ENCODE results near the gene MIPOL1.

DNA sequence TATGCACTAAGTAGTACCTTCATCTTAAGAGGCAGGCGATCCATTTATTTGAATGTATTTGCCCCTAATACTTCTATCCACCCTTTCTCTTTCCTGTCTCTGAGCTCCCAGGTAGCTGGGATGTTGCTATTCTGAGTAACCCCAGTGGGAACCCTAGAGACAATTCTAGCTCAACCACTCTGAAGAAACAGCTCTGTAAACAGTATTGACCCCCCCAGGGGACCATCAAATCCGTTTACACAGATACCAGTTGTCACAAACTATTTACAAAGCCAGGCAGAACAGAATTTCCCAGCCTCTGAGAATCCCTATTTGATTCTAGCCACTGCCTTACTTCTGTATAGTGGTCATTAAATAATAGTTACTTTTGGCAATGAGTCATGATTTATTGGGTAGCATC is 64.9 kb downstream of the MIPOL1 start:
- TF ChIP-seq ZBTB11 (tag by site-specific recombination; conservative IDR thresholded peaks at IDR 0.05; ENCODE audit: low read depth) (no peak), CTCF (tag by site-specific recombination; IDR thresholded peaks at IDR 0.05) (no peak), ZBTB48 (tag by site-specific recombination; IDR thresholded peaks at IDR 0.05) (no peak), ZNF23 (tag by site-specific recombination; IDR thresholded peaks at IDR 0.05; ENCODE audit: borderline replicate concordance) (no peak), ZNF140 (tag by site-specific recombination; IDR thresholded peaks at IDR 0.05) (no peak)
- TF ChIP-seq, protein P1, sequence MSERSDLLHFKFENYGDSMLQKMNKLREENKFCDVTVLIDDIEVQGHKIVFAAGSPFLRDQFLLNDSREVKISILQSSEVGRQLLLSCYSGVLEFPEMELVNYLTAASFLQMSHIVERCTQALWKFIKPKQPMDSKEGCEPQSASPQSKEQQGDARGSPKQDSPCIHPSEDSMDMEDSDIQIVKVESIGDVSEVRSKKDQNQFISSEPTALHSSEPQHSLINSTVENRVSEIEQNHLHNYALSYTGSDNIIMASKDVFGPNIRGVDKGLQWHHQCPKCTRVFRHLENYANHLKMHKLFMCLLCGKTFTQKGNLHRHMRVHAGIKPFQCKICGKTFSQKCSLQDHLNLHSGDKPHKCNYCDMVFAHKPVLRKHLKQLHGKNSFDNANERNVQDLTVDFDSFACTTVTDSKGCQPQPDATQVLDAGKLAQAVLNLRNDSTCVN (tag by site-specific recombination; optimal IDR thresholded peaks at IDR 0.05), result no peak
- TF ChIP-seq, protein P2, sequence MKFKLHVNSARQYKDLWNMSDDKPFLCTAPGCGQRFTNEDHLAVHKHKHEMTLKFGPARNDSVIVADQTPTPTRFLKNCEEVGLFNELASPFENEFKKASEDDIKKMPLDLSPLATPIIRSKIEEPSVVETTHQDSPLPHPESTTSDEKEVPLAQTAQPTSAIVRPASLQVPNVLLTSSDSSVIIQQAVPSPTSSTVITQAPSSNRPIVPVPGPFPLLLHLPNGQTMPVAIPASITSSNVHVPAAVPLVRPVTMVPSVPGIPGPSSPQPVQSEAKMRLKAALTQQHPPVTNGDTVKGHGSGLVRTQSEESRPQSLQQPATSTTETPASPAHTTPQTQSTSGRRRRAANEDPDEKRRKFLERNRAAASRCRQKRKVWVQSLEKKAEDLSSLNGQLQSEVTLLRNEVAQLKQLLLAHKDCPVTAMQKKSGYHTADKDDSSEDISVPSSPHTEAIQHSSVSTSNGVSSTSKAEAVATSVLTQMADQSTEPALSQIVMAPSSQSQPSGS (tag by site-specific recombination; IDR thresholded peaks at IDR 0.05; ENCODE audit: low read depth), result no peak
- TF ChIP-seq, protein P3, sequence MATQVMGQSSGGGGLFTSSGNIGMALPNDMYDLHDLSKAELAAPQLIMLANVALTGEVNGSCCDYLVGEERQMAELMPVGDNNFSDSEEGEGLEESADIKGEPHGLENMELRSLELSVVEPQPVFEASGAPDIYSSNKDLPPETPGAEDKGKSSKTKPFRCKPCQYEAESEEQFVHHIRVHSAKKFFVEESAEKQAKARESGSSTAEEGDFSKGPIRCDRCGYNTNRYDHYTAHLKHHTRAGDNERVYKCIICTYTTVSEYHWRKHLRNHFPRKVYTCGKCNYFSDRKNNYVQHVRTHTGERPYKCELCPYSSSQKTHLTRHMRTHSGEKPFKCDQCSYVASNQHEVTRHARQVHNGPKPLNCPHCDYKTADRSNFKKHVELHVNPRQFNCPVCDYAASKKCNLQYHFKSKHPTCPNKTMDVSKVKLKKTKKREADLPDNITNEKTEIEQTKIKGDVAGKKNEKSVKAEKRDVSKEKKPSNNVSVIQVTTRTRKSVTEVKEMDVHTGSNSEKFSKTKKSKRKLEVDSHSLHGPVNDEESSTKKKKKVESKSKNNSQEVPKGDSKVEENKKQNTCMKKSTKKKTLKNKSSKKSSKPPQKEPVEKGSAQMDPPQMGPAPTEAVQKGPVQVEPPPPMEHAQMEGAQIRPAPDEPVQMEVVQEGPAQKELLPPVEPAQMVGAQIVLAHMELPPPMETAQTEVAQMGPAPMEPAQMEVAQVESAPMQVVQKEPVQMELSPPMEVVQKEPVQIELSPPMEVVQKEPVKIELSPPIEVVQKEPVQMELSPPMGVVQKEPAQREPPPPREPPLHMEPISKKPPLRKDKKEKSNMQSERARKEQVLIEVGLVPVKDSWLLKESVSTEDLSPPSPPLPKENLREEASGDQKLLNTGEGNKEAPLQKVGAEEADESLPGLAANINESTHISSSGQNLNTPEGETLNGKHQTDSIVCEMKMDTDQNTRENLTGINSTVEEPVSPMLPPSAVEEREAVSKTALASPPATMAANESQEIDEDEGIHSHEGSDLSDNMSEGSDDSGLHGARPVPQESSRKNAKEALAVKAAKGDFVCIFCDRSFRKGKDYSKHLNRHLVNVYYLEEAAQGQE (tag by site-specific recombination; IDR thresholded peaks at IDR 0.05), result no peak
- TF ChIP-seq, protein P4, sequence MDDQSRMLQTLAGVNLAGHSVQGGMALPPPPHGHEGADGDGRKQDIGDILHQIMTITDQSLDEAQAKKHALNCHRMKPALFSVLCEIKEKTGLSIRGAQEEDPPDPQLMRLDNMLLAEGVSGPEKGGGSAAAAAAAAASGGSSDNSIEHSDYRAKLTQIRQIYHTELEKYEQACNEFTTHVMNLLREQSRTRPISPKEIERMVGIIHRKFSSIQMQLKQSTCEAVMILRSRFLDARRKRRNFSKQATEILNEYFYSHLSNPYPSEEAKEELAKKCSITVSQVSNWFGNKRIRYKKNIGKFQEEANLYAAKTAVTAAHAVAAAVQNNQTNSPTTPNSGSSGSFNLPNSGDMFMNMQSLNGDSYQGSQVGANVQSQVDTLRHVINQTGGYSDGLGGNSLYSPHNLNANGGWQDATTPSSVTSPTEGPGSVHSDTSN (CRISPR knock-in tag; IDR thresholded peaks at IDR 0.05), result no peak
